Raji (cell line): ENCODE measurements around the gene WNT9B.

Source experiments
- POLR2A ChIP-seq: IDR thresholded peaks from 2 replicates; pipeline ENCODE4 v1.6.1; 2011; ENCODE audit warnings: low read depth, low read length, control low read depth; ENCODE audit not compliant: insufficient read depth

WNT9B gene

GRCh38 chr17:46865100-46865499, 13.7 kb downstream of the WNT9B start:
- TF ChIP-seq POLR2A: no peak

- TF ChIP-seq POLR2A: no peak
These were observed 14.9 kb downstream of the WNT9B start for GRCh38 chr17:46866325-46866724.

- no peak for TF ChIP-seq POLR2A
These were observed 15.4 kb downstream of the WNT9B start for GRCh38 chr17:46866747-46867146.

GRCh38 chr17:46868689-46869187, 17.4 kb downstream of the WNT9B start:
- TF ChIP-seq POLR2A: no peak

- no peak for TF ChIP-seq POLR2A
These were observed 17.9 kb downstream of the WNT9B start for GRCh38 chr17:46869296-46869695.

GRCh38 chr17:46869975-46870803, 18.8 kb downstream of the WNT9B start:
- TF ChIP-seq POLR2A: no peak

- no peak for TF ChIP-seq POLR2A
These were observed 21.0 kb downstream of the WNT9B start for GRCh38 chr17:46872421-46872820.

GRCh38 chr17:46873941-46874645, 22.7 kb downstream of the WNT9B start:
- TF ChIP-seq POLR2A: no peak

- TF ChIP-seq POLR2A: no peak
These were observed 23.5 kb downstream of the WNT9B start for GRCh38 chr17:46874906-46875305.

GRCh38 chr17:46875849-46876352, 24.5 kb downstream of the WNT9B start:
- TF ChIP-seq POLR2A: no peak

GRCh38 chr17:46876353-46876887, 25.0 kb downstream of the WNT9B start:
- TF ChIP-seq POLR2A: no peak

GRCh38 chr17:46876926-46877325, 25.5 kb downstream of the WNT9B start:
- no peak for TF ChIP-seq POLR2A

GRCh38 chr17:46877466-46877865, 26.1 kb downstream of the WNT9B start:
- TF ChIP-seq POLR2A: no peak

- no peak for TF ChIP-seq POLR2A
These were observed 26.7 kb downstream of the WNT9B start for GRCh38 chr17:46878055-46878454.

- no peak for TF ChIP-seq POLR2A
These were observed 27.7 kb downstream of the WNT9B start for GRCh38 chr17:46879101-46879500.

- no peak for TF ChIP-seq POLR2A
These were observed 29.6 kb downstream of the WNT9B start for GRCh38 chr17:46881015-46881414.
